ENCODE data around the gene ZNF362.

DNA sequence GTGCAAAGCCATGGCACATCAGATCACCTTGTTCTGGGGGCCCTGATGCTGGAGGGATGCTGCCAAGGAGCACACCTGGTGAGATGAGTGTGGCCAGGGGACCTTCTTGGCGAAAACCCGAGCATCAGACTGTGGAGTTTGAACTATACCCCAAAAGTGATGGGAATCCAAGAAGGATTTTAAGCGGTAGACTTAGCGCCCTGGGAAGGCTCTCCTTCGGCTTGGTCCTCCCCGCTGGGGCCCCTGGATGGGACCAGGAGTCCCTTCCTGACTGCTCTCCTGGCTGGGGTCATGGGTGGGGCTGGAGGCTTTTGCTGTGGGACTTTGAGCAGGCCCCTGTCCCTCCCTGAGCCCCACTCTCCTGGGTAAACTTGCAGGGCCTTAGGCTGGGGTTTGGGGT lies 10.5 kb downstream of the ZNF362 start:
- no peak for TF ChIP-seq POLR2A (IDR thresholded peaks at IDR 0.05; ENCODE audit: low read depth, low read length)
- no peak for TF ChIP-seq POLR2AphosphoS5 (IDR thresholded peaks at IDR 0.05; ENCODE audit: low read depth, low read length)
- TF ChIP-seq SPI1 (IDR thresholded peaks at IDR 0.05; ENCODE audit: low read depth, low read length): no peak
- no peak for TF ChIP-seq TAF1 (IDR thresholded peaks at IDR 0.05; ENCODE audit: low read depth, low read length)
- no peak for TF ChIP-seq POU2F2 (IDR thresholded peaks at IDR 0.05; ENCODE audit: low read depth, low read length)
